BJ (cell line): ENCODE results near the gene MMP13. TPM values are rescaled to one million over a fixed set of nuclear protein-coding genes. Genes with fewer than 3 reads are reported as not detected.
A peak's percentile ranks its signal among the peaks of the same experiment; 100 is the strongest.

ENCODE experiments used
- CTCF ChIA-PET: fragments of 350-600 bp; formaldehyde crosslinking; extraction: SDS; loops from one replicate; lab custom pipeline; 2021; ENCODE audit warnings: antibody characterized with exemption, inconsistent platforms; lab: Yijun Ruan, JAX
- POLR2A ChIA-PET: fragments of 300-600 bp; sonication (Branson Sonifier 250); formaldehyde crosslinking; extraction: SDS; loops from one replicate; lab custom pipeline; 2021; ENCODE audit warnings: antibody characterized with exemption; lab: Charles Lee
- DNase-seq: peaks from one replicate; pipeline ENCODE4 v3.0.0-alpha.2; 2011; ENCODE audit warnings: low read depth
- H3K27me3 ChIP-seq: 2 replicates; pipeline ENCODE4 v1.6.0; 2011; ENCODE audit warnings: low read length; ENCODE audit not compliant: control insufficient read depth, insufficient read depth
- H3K36me3 ChIP-seq: 2 replicates; pipeline ENCODE4 v1.5.1; 2011; ENCODE audit warnings: low read length; ENCODE audit not compliant: control insufficient read depth, insufficient read depth
- H3K4me3 ChIP-seq: 2 replicates; pipeline ENCODE4 v1.5.1; 2011; ENCODE audit warnings: low read depth, mild to moderate bottlenecking, control low read depth, low read length
- polyA plus RNA-seq: library from polyadenylated mRNA; depleted of rRNA; stranded (reverse); fragments of >200 nt; gene quantifications from 2 replicates; pipeline ENCODE4 v1.2.3, GENCODE V29; 2011
- TF ChIP-seq, protein P1 (sequence below): IDR thresholded peaks from 2 replicates; pipeline ENCODE4 v1.5.1; 2011; ENCODE audit warnings: low read depth, mild to moderate bottlenecking, control low read depth, inconsistent platforms, low read length, moderate library complexity; ENCODE audit not compliant: insufficient read depth

MMP13 gene
- polyA plus RNA-seq, 1 experiment = not detected

DNA sequence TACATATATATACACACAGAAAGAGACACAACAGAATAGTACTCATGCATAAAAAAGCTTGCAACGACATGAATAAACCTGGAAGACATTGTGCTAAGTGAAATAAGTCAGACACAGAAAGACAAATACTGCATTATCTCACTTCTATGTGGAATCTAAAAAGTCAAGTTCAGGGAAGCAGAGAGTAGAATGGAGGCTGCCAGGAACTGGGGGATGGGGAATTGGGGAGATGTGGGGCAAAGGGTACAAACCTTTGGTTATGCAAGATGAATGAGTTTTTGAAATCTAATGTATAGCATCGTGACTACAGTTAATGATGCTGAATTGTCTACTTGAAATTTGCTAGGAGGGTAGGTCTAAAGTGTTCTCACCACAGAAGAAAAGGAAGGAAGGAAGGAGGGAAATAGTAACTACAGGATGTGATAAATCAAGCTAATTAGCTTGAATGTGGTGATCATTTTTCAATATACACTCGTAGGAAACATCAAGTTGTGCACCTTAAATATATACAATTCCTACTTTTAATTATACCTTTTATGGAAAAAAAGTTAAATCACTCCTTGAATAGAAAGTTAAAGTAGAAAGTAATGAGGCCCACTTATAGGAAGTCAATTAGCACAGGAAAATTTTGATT lies 33.8 kb downstream of the MMP13 start:
- ChIA-PET POLR2A (no interaction called here), CTCF (interaction anchor here (2.0 to 4.3 kb wide), 2 partner anchors 11 to 19 kb away, joined by 4 to 19 read pairs; no protein-coding TSS in a partner anchor)

GRCh38 chr11:102920118-102920684 lies 35.3 kb downstream of the MMP13 start:
- ChIA-PET CTCF (interaction anchor here (0.9 to 4.3 kb wide), 10 partner anchors 8 to 139 kb away, joined by 3 to 19 read pairs (median 3); partner anchors contain the start of gene MMP10), POLR2A (no interaction called here)

More for the DNA sequence above, 33.8 kb downstream of the MMP13 start:
- Histone ChIP-seq H3K4me3 (no peak overlapping the region), H3K36me3 (no peaks in the 10 kb centered on the region), H3K27me3 (no peaks in the 10 kb centered on the region)
- DNase-seq = no peak
- TF ChIP-seq, protein P1, sequence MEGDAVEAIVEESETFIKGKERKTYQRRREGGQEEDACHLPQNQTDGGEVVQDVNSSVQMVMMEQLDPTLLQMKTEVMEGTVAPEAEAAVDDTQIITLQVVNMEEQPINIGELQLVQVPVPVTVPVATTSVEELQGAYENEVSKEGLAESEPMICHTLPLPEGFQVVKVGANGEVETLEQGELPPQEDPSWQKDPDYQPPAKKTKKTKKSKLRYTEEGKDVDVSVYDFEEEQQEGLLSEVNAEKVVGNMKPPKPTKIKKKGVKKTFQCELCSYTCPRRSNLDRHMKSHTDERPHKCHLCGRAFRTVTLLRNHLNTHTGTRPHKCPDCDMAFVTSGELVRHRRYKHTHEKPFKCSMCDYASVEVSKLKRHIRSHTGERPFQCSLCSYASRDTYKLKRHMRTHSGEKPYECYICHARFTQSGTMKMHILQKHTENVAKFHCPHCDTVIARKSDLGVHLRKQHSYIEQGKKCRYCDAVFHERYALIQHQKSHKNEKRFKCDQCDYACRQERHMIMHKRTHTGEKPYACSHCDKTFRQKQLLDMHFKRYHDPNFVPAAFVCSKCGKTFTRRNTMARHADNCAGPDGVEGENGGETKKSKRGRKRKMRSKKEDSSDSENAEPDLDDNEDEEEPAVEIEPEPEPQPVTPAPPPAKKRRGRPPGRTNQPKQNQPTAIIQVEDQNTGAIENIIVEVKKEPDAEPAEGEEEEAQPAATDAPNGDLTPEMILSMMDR = no peak

GRCh38 chr11:102915044-102915375 lies 40.5 kb downstream of the MMP13 start:
- ChIA-PET CTCF (interaction anchor here (0.7 to 4.7 kb wide), 43 partner anchors 9 to 198 kb away, joined by 3 to 52 read pairs (median 4); partner anchors contain the start of gene DCUN1D5), POLR2A (no interaction called here)
- TF ChIP-seq, protein P1 = no peak
- Histone ChIP-seq H3K27me3 (no peaks in the 10 kb centered on the region), H3K4me3 (no peak overlapping the region), H3K36me3 (no peaks in the 10 kb centered on the region)
- no peak for DNase-seq

More at GRCh38 chr11:102920118-102920684, 35.3 kb downstream of the MMP13 start:
- H3K27me3 ChIP-seq = no peaks in the 10 kb centered on the region
- no peaks in the 10 kb centered on the region for H3K36me3 ChIP-seq
- H3K4me3 ChIP-seq = no peak overlapping the region
- peak; percentile 30 for DNase-seq
- TF ChIP-seq, protein P1 = no peak

- Histone ChIP-seq H3K27me3 (no peaks in the 10 kb centered on the region), H3K4me3 (no peak overlapping the region), H3K36me3 (no peaks in the 10 kb centered on the region)
- no peak for DNase-seq
- CTCF ChIA-PET = interaction anchor here (0.7 to 4.7 kb wide), 43 partner anchors 8 to 198 kb away, joined by 3 to 52 read pairs (median 4); partner anchors contain the start of gene DCUN1D5
- TF ChIP-seq, protein P1 = peak; percentile 80
- POLR2A ChIA-PET = no interaction called here
These were observed 41.1 kb downstream of the MMP13 start for GRCh38 chr11:102914238-102915043.

DNA sequence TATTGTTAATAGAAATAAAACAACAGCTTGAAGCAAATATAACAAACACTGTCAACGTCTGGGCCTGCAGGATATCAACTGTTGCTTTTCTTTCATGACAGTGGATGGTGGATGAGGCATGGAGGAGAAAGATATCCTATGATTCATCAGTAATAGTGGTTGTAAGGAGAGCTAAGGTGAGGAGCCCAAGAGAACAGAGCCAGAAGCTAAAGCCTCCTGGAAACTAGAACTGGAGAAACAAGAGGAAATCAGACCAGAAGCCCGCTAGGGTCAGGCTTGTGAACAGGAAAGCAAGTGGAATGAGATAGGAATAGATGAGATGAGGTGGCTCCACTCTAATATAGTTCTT lies 43.1 kb downstream of the MMP13 start:
- ChIA-PET POLR2A (no interaction called here), CTCF (interaction anchor here (0.7 to 4.7 kb wide), 5 partner anchors 14 to 102 kb away, joined by 3 to 52 read pairs (median 9); no protein-coding TSS in a partner anchor)
- H3K36me3 ChIP-seq = no peaks in the 10 kb centered on the region
- no peak overlapping the region for H3K4me3 ChIP-seq
- TF ChIP-seq, protein P1 = no peak
- H3K27me3 ChIP-seq = no peaks in the 10 kb centered on the region
- no peak for DNase-seq
